CD4-positive, alpha-beta T cell (primary cell): ENCODE data around the gene ADORA2B. TPM values are rescaled to one million over a fixed set of nuclear protein-coding genes. Genes with fewer than 3 reads are reported as not detected.
A peak's percentile ranks its signal among the peaks of the same experiment; 100 is the strongest.
"Not testable (repeated sequence)": the region's sequence is repeated elsewhere in the genome, so short reads cannot be mapped to it uniquely, and the experiment has no call there.

Experiments
- ATAC-seq: fragments of 200-7000 bp; cut with Tn5 transposase; one replicate; pipeline ENCODE4 v1.10.0; 2022; ENCODE audit warnings: mild to moderate bottlenecking; ENCODE audit not compliant: poor library complexity
- CTCF ChIA-PET: fragments of 350-600 bp; sonication (Branson Sonifier 250); formaldehyde crosslinking; loops from one replicate; lab custom pipeline; 2021; ENCODE audit warnings: antibody characterized with exemption, inconsistent platforms; lab: Charles Lee
- POLR2A ChIA-PET: fragments of 350-600 bp; sonication (Branson Sonifier 250); formaldehyde crosslinking; loops from one replicate; lab custom pipeline; 2021; ENCODE audit warnings: antibody characterized with exemption, inconsistent platforms; lab: Charles Lee
- DNase-seq, 14 experiments: peaks; one replicate each; pipeline ENCODE4 v3.0.0-alpha.2; 2013 to 2020; ENCODE audit warnings: mixed read lengths in 2 of 14
- H3K27ac ChIP-seq, 2 donors: one replicate each; pipeline versions ENCODE4 v1.5.1 to v1.7.0; 2013; ENCODE audit warnings: low read length in 2 of 2, low read depth in 1 of 2, mild to moderate bottlenecking in 1 of 2
- H3K27me3 ChIP-seq, 2 experiments: 1 replicate in 1 of 2; 2 replicates in 1 of 2; pipeline versions ENCODE4 v1.6.1 to v1.7.0; 2013; ENCODE audit warnings: low read length in 2 of 2, control low read depth in 1 of 2, mild to moderate bottlenecking in 1 of 2, moderate library complexity in 1 of 2; ENCODE audit not compliant: insufficient read depth in 2 of 2, control insufficient read depth in 1 of 2
- H3K36me3 ChIP-seq: one replicate; pipeline ENCODE4 v1.6.1; 2013; ENCODE audit warnings: low read length, control low read depth; ENCODE audit not compliant: insufficient read depth
- H3K4me1 ChIP-seq: one replicate; pipeline ENCODE4 v1.6.1; 2013; ENCODE audit warnings: low read length, control low read depth; ENCODE audit not compliant: insufficient read depth
- H3K4me3 ChIP-seq: one replicate; pipeline ENCODE4 v1.5.1; 2013; ENCODE audit warnings: mild to moderate bottlenecking, low read length, moderate library complexity
- H3K9me3 ChIP-seq, 2 experiments: 1 replicate in 1 of 2; 2 replicates in 1 of 2; pipeline versions ENCODE4 v1.6.1 to v1.7.0; 2013; ENCODE audit warnings: low read length in 2 of 2, mild to moderate bottlenecking in 2 of 2, control low read depth in 1 of 2, moderate library complexity in 1 of 2; ENCODE audit not compliant: control insufficient read depth in 1 of 2, insufficient read depth in 1 of 2
- H3K27ac Mint-ChIP-seq: one replicate; pipeline ENCODE4 v1.8.0; 2020; ENCODE audit warnings: mixed read lengths
- H3K27me3 Mint-ChIP-seq: one replicate; pipeline ENCODE4 v1.8.0; 2021; ENCODE audit warnings: mixed read lengths
- H3K36me3 Mint-ChIP-seq: one replicate; pipeline ENCODE4 v1.8.0; 2021; ENCODE audit warnings: low read depth, mixed read lengths
- H3K4me1 Mint-ChIP-seq: one replicate; pipeline ENCODE4 v1.8.0; 2021; ENCODE audit warnings: low read depth, mixed read lengths
- H3K4me3 Mint-ChIP-seq: one replicate; pipeline ENCODE4 v1.8.0; 2020; ENCODE audit warnings: mild to moderate bottlenecking, mixed read lengths
- H3K9me3 Mint-ChIP-seq: one replicate; pipeline ENCODE4 v1.8.0; 2020; ENCODE audit warnings: mixed read lengths
- intact Hi-C, 2 experiments: fragments of 100-400 bp; cut with DNase I in 1 of 2; cut with micrococcal nuclease in 1 of 2; formaldehyde crosslinking; loops; one replicate each; pipeline versions ENCODE4 v1.15.1 to v1.9.0; 2023 to 2025; cut with DNase I, micrococcal nuclease
- polyA plus RNA-seq, 2 donors: library from polyadenylated mRNA; unstranded; fragments of 120-200 nt; gene quantifications; one replicate each; pipeline ENCODE4 v1.2.1, GENCODE V29; 2013
- total RNA-seq, 174 experiments: library from RNA in 2 of 174; stranded (reverse) in 2 of 174; gene quantifications; one replicate each; pipeline ENCODE4 v1.2.3 and lab custom pipeline; 2021 to 2026
- TF ChIP-seq, protein P1 (sequence below): fragments of 200-600 bp; IDR thresholded peaks from one replicate; pipeline ENCODE4 v1.8.0; 2022; ENCODE audit warnings: antibody characterized with exemption, mild to moderate bottlenecking

ADORA2B gene
- total RNA-seq: not detected
- 1.7 TPM for polyA plus RNA-seq (2013, experiment 1 of 2)
- polyA plus RNA-seq (2013, experiment 2 of 2): 2.3 TPM
- total RNA-seq (lab: John Stamatoyannopoulos, UW): 0 to 8.2 (median 0.43) reads per million in 172 experiments

DNA sequence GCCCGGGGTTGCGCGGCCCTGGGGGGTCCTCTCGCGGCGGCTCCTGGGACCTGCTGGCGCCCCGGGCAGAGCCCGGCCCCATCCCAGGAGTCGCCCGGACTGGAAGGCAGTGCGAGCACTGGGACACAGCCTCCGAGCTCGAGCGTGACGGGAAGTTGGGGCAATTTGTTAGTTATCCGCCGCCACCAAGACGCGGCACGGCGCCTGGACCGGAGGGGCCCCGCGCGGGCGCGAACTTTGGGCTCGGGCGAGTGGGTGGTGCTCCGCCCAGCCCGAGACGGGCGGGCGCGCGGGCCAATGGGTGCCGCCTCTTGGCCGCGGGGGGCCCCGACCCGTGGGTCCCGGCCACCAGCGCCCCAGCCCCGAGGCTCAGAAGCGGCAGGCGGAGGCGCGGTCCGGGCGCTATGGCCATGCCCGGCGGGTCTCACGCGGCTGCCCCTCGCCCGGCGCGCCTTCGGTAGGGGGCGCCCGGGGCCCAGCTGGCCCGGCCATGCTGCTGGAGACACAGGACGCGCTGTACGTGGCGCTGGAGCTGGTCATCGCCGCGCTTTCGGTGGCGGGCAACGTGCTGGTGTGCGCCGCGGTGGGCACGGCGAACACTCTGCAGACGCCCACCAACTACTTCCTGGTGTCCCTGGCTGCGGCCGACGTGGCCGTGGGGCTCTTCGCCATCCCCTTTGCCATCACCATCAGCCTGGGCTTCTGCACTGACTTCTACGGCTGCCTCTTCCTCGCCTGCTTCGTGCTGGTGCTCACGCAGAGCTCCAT is at the start of gene ADORA2B:
Gene ADORA2B (plus strand): TSS at position 372 of the 768 bp plus-strand sequence. CDS start 119 bp downstream, at position 491.
- DNase-seq (peak in 10 of 14 experiments; percentile 4 to 62 (median 30)), ATAC-seq (peak; percentile 46)
- Histone ChIP-seq H3K4me3 (peak within 1 kb of the TSS; percentile 52), H3K36me3 (no peaks in the 10 kb centered on the region), H3K9me3 (peaks cover 0 to 9% of the 10 kb centered on the region in 2 experiments), H3K27ac (no peak within 1 kb of the TSS), H3K4me1 (peaks cover 17% of the 10 kb centered on the region), H3K27me3 (peaks cover 25 to 26% of the 10 kb centered on the region in 2 experiments)
- H3K27me3 Mint-ChIP-seq: peaks cover 49% of the 10 kb centered on the region
- intact Hi-C loops: loop anchor here in 1 of 2 experiments (1.0 kb wide), 1 partner anchor 52 kb away; no protein-coding TSS in a partner anchor
- H3K36me3 Mint-ChIP-seq: no peaks in the 10 kb centered on the region
- H3K27ac Mint-ChIP-seq: no peak within 1 kb of the TSS
- POLR2A ChIA-PET: interaction anchor here (1.0 kb wide), 1 partner anchor 53 kb away, joined by 4 read pairs; no protein-coding TSS in a partner anchor
- H3K4me1 Mint-ChIP-seq: peaks cover 8% of the 10 kb centered on the region
- CTCF ChIA-PET: interaction anchor here (1.0 to 1.4 kb wide), 2 partner anchors 14 to 54 kb away, joined by 3 to 6 read pairs; no protein-coding TSS in a partner anchor
- TF ChIP-seq, protein P1, sequence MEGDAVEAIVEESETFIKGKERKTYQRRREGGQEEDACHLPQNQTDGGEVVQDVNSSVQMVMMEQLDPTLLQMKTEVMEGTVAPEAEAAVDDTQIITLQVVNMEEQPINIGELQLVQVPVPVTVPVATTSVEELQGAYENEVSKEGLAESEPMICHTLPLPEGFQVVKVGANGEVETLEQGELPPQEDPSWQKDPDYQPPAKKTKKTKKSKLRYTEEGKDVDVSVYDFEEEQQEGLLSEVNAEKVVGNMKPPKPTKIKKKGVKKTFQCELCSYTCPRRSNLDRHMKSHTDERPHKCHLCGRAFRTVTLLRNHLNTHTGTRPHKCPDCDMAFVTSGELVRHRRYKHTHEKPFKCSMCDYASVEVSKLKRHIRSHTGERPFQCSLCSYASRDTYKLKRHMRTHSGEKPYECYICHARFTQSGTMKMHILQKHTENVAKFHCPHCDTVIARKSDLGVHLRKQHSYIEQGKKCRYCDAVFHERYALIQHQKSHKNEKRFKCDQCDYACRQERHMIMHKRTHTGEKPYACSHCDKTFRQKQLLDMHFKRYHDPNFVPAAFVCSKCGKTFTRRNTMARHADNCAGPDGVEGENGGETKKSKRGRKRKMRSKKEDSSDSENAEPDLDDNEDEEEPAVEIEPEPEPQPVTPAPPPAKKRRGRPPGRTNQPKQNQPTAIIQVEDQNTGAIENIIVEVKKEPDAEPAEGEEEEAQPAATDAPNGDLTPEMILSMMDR: peak; percentile 26
- no peaks in the 10 kb centered on the region for H3K9me3 Mint-ChIP-seq
- peak within 1 kb of the TSS; percentile 85 for H3K4me3 Mint-ChIP-seq

DNA sequence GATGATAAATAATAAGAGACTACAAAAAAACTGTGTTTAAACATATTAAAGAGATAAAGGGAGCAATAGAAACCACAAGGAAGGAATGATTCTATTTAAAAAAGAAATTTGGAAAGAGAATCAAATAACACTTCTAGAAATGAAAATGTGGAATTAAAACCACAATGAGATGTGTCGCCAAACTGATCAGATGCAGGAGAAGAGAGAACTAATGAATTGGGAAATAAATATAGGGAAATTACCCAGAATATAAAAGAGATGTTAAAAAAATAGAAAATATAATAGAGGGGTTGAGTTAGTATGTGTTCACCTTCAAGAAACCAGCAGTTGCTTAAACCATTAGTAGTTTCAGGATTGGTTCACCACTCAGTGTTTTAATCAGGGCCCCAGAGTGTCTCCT is 48.7 kb upstream of the ADORA2B start:
- Histone ChIP-seq H3K4me3 (no peak overlapping the region), H3K9me3 (no peaks in the 10 kb centered on the region), H3K4me1 (peaks cover 7% of the 10 kb centered on the region), H3K36me3 (no peaks in the 10 kb centered on the region), H3K27me3 (no peaks in the 10 kb centered on the region), H3K27ac (no peak overlapping the region)
- H3K4me1 Mint-ChIP-seq: peaks cover 15% of the 10 kb centered on the region
- peak overlapping the region; percentile 27 for H3K4me3 Mint-ChIP-seq
- no peaks in the 10 kb centered on the region for H3K9me3 Mint-ChIP-seq
- DNase-seq (no peak), ATAC-seq (no peak)
- intact Hi-C loops: no loop called here
- peak overlapping the region; percentile 69 for H3K27ac Mint-ChIP-seq
- TF ChIP-seq, protein P1: no peak
- no peaks in the 10 kb centered on the region for H3K36me3 Mint-ChIP-seq
- no peaks in the 10 kb centered on the region for H3K27me3 Mint-ChIP-seq
- CTCF ChIA-PET: no interaction called here
- POLR2A ChIA-PET: interaction anchor here (0.6 to 1.3 kb wide), 2 partner anchors 103 to 484 kb away, joined by 3 to 4 read pairs; partner anchors contain the start of genes UBB and ZSWIM7

DNA sequence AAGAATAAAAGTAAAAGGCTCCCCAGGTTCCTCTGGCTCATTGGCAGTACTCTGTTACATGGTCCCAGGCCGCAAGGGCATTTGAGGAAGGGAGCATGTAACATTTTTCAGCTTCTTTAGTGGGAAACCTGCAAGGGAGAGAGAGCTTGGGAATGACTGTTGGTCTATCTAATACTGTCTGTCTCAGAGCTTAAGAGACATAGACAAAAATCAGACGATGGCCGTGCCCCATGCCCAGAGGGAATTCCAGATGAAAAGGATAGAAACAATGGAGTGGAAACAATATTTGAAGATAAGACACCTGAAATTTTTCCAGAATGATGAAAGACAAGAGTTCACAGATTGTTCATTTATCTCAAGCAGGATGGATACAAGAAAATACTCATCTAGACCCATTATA is 48.1 kb upstream of the ADORA2B start:
- Mint-ChIP-seq H3K4me3 (peak overlapping the region; percentile 56), H3K4me1 (peaks cover 15% of the 10 kb centered on the region), H3K36me3 (no peaks in the 10 kb centered on the region), H3K27ac (peak overlapping the region; percentile 69), H3K9me3 (no peaks in the 10 kb centered on the region), H3K27me3 (no peaks in the 10 kb centered on the region)
- Histone ChIP-seq H3K27ac (no peak overlapping the region), H3K9me3 (no peaks in the 10 kb centered on the region), H3K36me3 (no peaks in the 10 kb centered on the region), H3K27me3 (no peaks in the 10 kb centered on the region), H3K4me3 (no peak overlapping the region), H3K4me1 (peaks cover 7% of the 10 kb centered on the region)
- DNase-seq: no peak
- intact Hi-C loops: no loop called here
- ChIA-PET POLR2A (interaction anchor here (0.6 to 1.3 kb wide), 2 partner anchors 102 to 484 kb away, joined by 3 to 4 read pairs; partner anchors contain the start of genes UBB and ZSWIM7), CTCF (no interaction called here)
- TF ChIP-seq, protein P1: no peak
- ATAC-seq: no peak

DNA sequence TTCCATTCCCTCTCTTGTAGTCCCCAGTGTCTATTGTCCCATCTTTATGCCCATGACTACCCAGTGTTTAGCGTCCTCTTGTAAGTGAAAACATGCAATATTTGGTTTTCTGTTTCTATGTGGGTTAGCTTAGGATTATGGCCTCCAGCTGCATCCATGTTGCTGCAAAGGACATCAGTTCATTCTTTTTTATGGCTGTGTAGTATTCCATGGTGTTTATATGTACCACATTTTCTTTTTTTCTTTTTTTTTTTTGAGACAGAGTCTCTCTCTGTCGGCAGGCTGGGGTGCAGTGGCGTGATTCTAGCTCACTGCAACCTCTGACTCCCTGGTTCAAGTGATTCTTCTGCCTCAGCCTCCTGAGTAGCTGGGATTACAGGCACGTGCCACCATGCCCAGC is 45.3 kb upstream of the ADORA2B start:
- H3K36me3 Mint-ChIP-seq, H3K27ac Mint-ChIP-seq, ATAC-seq, CTCF ChIA-PET, H3K27ac ChIP-seq, H3K27me3 Mint-ChIP-seq, intact Hi-C loops, H3K9me3 ChIP-seq, DNase-seq, POLR2A ChIA-PET, H3K9me3 Mint-ChIP-seq, H3K27me3 ChIP-seq, H3K4me3 ChIP-seq, H3K4me1 ChIP-seq, H3K36me3 ChIP-seq: not testable (repeated sequence)
- Mint-ChIP-seq H3K4me1 (peaks cover 15% of the 10 kb centered on the region), H3K4me3 (peak overlapping the region; percentile 7)
